Kidney (tissue), 14 donors: Measurements from ENCODE around the gene GRIN2A. TPM values are rescaled to one million over a fixed set of nuclear protein-coding genes. Genes with fewer than 3 reads are reported as not detected.

Experiments used
- DNase-seq, 5 donors: peaks; one replicate each; pipeline ENCODE4 v3.0.0-alpha.2; 2013 to 2020
- FAIRE-seq: peaks from 2 replicates; lab custom pipeline; 2012; peaks lifted over from hg19 to GRCh38; lab: Jason Lieb, UNC
- H3K27ac ChIP-seq, 2 donors: one replicate each; pipeline ENCODE4 v1.7.0; 2013; ENCODE audit warnings: low read depth in 2 of 2, low read length in 2 of 2, inconsistent platforms in 1 of 2
- H3K27me3 ChIP-seq: one replicate; pipeline ENCODE4 v1.7.1; 2013; ENCODE audit warnings: low read length, inconsistent platforms; ENCODE audit not compliant: control insufficient read depth, insufficient read depth
- H3K36me3 ChIP-seq, 3 donors: one replicate each; pipeline versions ENCODE4 v1.7.0 to v1.7.1; 2013; ENCODE audit warnings: low read length in 3 of 3, control low read depth in 1 of 3, inconsistent platforms in 1 of 3; ENCODE audit not compliant: insufficient read depth in 3 of 3, control insufficient read depth in 2 of 3
- H3K4me1 ChIP-seq, 3 donors: one replicate each; pipeline versions ENCODE4 v1.7.0 to v1.7.1; 2013; ENCODE audit warnings: low read length in 3 of 3, inconsistent platforms in 1 of 3, low read depth in 1 of 3; ENCODE audit not compliant: control insufficient read depth in 2 of 3, insufficient read depth in 2 of 3
- H3K4me3 ChIP-seq, 3 donors: one replicate each; pipeline versions ENCODE4 v1.7.0 to v1.8.1; 2013; ENCODE audit warnings: low read length in 3 of 3, control low read depth in 1 of 3, inconsistent platforms in 1 of 3
- H3K9ac ChIP-seq, 3 donors: one replicate each; pipeline versions ENCODE4 v1.7.0 to v1.7.1; 2013; ENCODE audit warnings: low read length in 3 of 3, control low read depth in 1 of 3, inconsistent platforms in 1 of 3
- H3K9me3 ChIP-seq, 3 donors: one replicate each; pipeline versions ENCODE4 v1.7.0 to v1.7.1; 2013; ENCODE audit warnings: low read length in 3 of 3, control low read depth in 1 of 3, inconsistent platforms in 1 of 3; ENCODE audit not compliant: control insufficient read depth in 2 of 3, insufficient read depth in 1 of 3
- CTCF ChIP-seq: IDR thresholded peaks from 3 replicates; pipeline ENCODE4 v1.5.1; 2012; ENCODE audit warnings: mild to moderate bottlenecking, moderate library complexity, borderline replicate concordance; ENCODE audit not compliant: insufficient read depth; ENCODE audit errors: extremely low read depth
- intact Hi-C: fragments of 100-400 bp; cut with DNase I; formaldehyde crosslinking; loops from one replicate; pipeline ENCODE4 v1.11.1; 2022
- polyA plus RNA-seq: library from polyadenylated mRNA; stranded (reverse); fragments of 350-450 nt; fragmentation: Illumina TruSeq; extraction: RNeasy Lipid Tissue Mini Kit (QIAGEN cat#74804); gene quantifications from one replicate; pipeline ENCODE4 v1.2.3, GENCODE V29; 2014; ENCODE audit warnings: low read depth, low replicate concordance; ENCODE audit not compliant: insufficient read depth
- total RNA-seq: library from RNA; stranded (reverse); fragmentation: NEBNext Ultra II Directional; extraction: Animal tissue kit (Norgen Biotek cat#: 25700); gene quantifications from one replicate; pipeline ENCODE4 v1.2.1, GENCODE V29; 2021
- donor health status: control.
- donor health status: control.
- donor health status: control.
- donor health status: control.
- donor health status: control.
- donor health status: DM: yes; HTN: yes; CAD: no.
- donor health status: Normal renal cell carcinoma (clear cell type).

The GRIN2A gene
- total and polyA plus RNA-seq, 2 donors from 2014 or later: 0.28 to 6.5 TPM

- FAIRE-seq: no peak
- intact Hi-C loops: no loop called here
- no peaks in the 10 kb centered on the region for H3K27me3 ChIP-seq
Observed at GRCh38 chr16:10076037-10076436, 106.2 kb downstream of the GRIN2A start.

GRCh38 chr16:10070591-10070990 is 111.6 kb downstream of the GRIN2A start:
- intact Hi-C loops: no loop called here
- DNase-seq: no peak
- H3K9ac ChIP-seq: no peak overlapping the region

More at GRCh38 chr16:10076037-10076436, 106.2 kb downstream of the GRIN2A start:
- Histone ChIP-seq H3K9ac (no peak overlapping the region), H3K27ac (no peak overlapping the region), H3K4me1 (peaks cover 0 to 8% (median 0%) of the 10 kb centered on the region in 3 donors), H3K4me3 (no peak overlapping the region), H3K9me3 (no peaks in the 10 kb centered on the region), H3K36me3 (no peaks in the 10 kb centered on the region)
- TF ChIP-seq CTCF: no peak
- no peak for DNase-seq

GRCh38 chr16:10069374-10069773 is 112.9 kb downstream of the GRIN2A start:
- FAIRE-seq: no peak
- Histone ChIP-seq H3K27ac (no peak overlapping the region), H3K27me3 (no peaks in the 10 kb centered on the region), H3K36me3 (no peaks in the 10 kb centered on the region), H3K9me3 (no peaks in the 10 kb centered on the region), H3K4me3 (no peak overlapping the region), H3K9ac (no peak overlapping the region), H3K4me1 (peaks cover 0 to 5% (median 0%) of the 10 kb centered on the region in 3 donors)
- TF ChIP-seq CTCF: no peak
- intact Hi-C loops: no loop called here
- no peak for DNase-seq

More at GRCh38 chr16:10070591-10070990, 111.6 kb downstream of the GRIN2A start:
- Histone ChIP-seq H3K27ac (no peak overlapping the region), H3K4me3 (no peak overlapping the region), H3K36me3 (no peaks in the 10 kb centered on the region), H3K4me1 (no peaks in the 10 kb centered on the region), H3K27me3 (no peaks in the 10 kb centered on the region), H3K9me3 (no peaks in the 10 kb centered on the region)
- FAIRE-seq: no peak
- TF ChIP-seq CTCF: no peak

- H3K36me3 ChIP-seq: no peaks in the 10 kb centered on the region
- no peak for TF ChIP-seq CTCF
- DNase-seq (no peak), FAIRE-seq (no peak)
- no peak overlapping the region for H3K27ac ChIP-seq
- H3K9me3 ChIP-seq: no peaks in the 10 kb centered on the region
- no peaks in the 10 kb centered on the region for H3K27me3 ChIP-seq
- H3K4me1 ChIP-seq: peaks cover 0 to 5% (median 0%) of the 10 kb centered on the region in 3 donors
- no peak overlapping the region for H3K4me3 ChIP-seq
- no peak overlapping the region for H3K9ac ChIP-seq
- intact Hi-C loops: no loop called here
Observed at GRCh38 chr16:10067835-10068234, 114.4 kb downstream of the GRIN2A start.
